NCI-H2196 (cell line): ENCODE data around the gene PDE10A.

ENCODE experiments used
- DNase-seq: peaks from one replicate; lab custom pipeline; 2025; ENCODE audit not compliant: unreplicated experiment; lab: John Stamatoyannopoulos, UW

Gene PDE10A

GRCh38 chr6:165300422-165300936 is 362.6 kb downstream of the PDE10A start:
- DNase-seq: no peak

GRCh38 chr6:165298875-165299274 is 364.2 kb downstream of the PDE10A start:
- DNase-seq: no peak

- no peak for DNase-seq
Observed at GRCh38 chr6:165298402-165298801, 364.6 kb downstream of the PDE10A start.

GRCh38 chr6:165292657-165293056 is 370.4 kb downstream of the PDE10A start:
- DNase-seq: no peak
